ENCODE measurements around the gene BACH2. TPM values are rescaled to one million over a fixed set of nuclear protein-coding genes. Genes with fewer than 3 reads are reported as not detected.

The BACH2 gene
- total RNA-seq, 2 experiments from 2014 or later = 157 to 170 TPM

- Histone ChIP-seq H3K27ac (ENCODE audit: low read depth in 1 of 2, low read length in 2 of 2) (no peak overlapping the region), H3K36me3 (ENCODE audit: insufficient read depth, low read length) (no peaks in the 10 kb centered on the region), H3K4me1 (ENCODE audit: insufficient read depth, low read length) (peaks cover 11% of the 10 kb centered on the region), H3K4me3 (ENCODE audit: low read length) (no peak overlapping the region), H3K27me3 (ENCODE audit: control insufficient read depth in 1 of 2, insufficient read depth in 2 of 2, low read length in 2 of 2) (peaks cover 3 to 16% of the 10 kb centered on the region in 2 experiments), H3K9me3 (ENCODE audit: control insufficient read depth in 1 of 2, insufficient read depth in 1 of 2, low read length in 2 of 2) (peaks cover 0 to 16% of the 10 kb centered on the region in 2 experiments)
- Mint-ChIP-seq H3K27ac (no peak overlapping the region), H3K36me3 (ENCODE audit: low read depth) (no peaks in the 10 kb centered on the region), H3K27me3 (peaks cover 34% of the 10 kb centered on the region), H3K4me3 (no peak overlapping the region), H3K9me3 (no peaks in the 10 kb centered on the region), H3K4me1 (ENCODE audit: low read depth) (no peaks in the 10 kb centered on the region)
- ATAC-seq (ENCODE audit: poor library complexity) = no peak
- CTCF ChIA-PET = no interaction called here
- intact Hi-C loops (cut with DNase I, micrococcal nuclease) = no loop called here
- POLR2A ChIA-PET = interaction anchor here (0.6 to 1.3 kb wide), 2 partner anchors 18 to 69 kb away, joined by 4 read pairs; partner anchors contain the start of gene MDN1
- TF ChIP-seq CTCF (IDR thresholded peaks at IDR 0.05) = no peak
- DNase-seq = no peak
Observed at GRCh38 chr6:89888138-89888514, 408.5 kb downstream of the BACH2 start.

DNA sequence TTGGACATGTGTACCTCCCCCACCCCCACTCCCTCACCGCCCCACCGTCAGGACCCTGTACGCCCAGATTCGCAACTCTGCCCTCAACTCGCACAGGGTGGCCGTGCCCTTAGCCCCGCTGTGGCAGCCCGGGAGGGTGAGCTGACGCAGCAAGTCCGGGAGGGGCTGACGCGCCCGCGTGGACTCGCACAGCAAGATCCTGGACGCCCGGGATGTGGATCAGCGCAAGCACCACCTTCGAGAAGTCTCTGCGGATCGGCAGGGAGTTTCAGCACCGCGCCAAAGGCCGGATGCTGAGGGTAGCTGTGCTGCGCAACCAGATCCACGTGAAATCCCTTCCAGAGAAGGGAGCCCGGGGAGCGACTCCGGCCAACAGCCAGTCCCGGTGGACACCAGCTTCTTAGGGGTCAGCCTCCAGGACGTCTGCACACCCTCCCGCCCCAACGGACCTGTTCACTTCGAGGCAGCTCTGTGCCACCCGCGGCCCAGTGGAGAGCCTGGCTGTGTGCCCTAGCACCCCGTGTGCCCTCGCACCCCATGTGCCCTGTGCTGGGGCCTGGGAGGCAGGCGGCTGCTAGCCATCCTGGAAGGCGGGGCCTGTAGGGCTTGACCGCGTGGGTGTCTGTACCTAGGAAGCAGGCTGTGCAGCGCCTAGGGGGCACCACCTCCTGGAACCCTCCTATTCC lies 409.0 kb downstream of the BACH2 start:
- no peak overlapping the region for H3K4me3 Mint-ChIP-seq
- no peaks in the 10 kb centered on the region for H3K4me1 Mint-ChIP-seq (ENCODE audit: low read depth)
- peak overlapping the region; percentile 22 for H3K4me3 ChIP-seq (ENCODE audit: low read length)
- ChIA-PET POLR2A (interaction anchor here (0.6 to 1.3 kb wide), 2 partner anchors 18 to 68 kb away, joined by 4 read pairs; partner anchors contain the start of gene MDN1), CTCF (no interaction called here)
- H3K4me1 ChIP-seq (ENCODE audit: insufficient read depth, low read length) = peaks cover 11% of the 10 kb centered on the region
- peak; percentile 39 for ATAC-seq (ENCODE audit: poor library complexity)
- H3K27me3 ChIP-seq (ENCODE audit: control insufficient read depth in 1 of 2, insufficient read depth in 2 of 2, low read length in 2 of 2) = peaks cover 3 to 11% of the 10 kb centered on the region in 2 experiments
- no peaks in the 10 kb centered on the region for H3K36me3 ChIP-seq (ENCODE audit: insufficient read depth, low read length)
- no peak overlapping the region for H3K27ac ChIP-seq (ENCODE audit: low read depth in 1 of 2, low read length in 2 of 2)
- DNase-seq = peak in 4 of 14 experiments; percentile 3 to 22 (median 8)
- H3K9me3 ChIP-seq (ENCODE audit: control insufficient read depth in 1 of 2, insufficient read depth in 1 of 2, low read length in 2 of 2) = peaks cover 0 to 16% of the 10 kb centered on the region in 2 experiments
- intact Hi-C loops (cut with DNase I, micrococcal nuclease) = no loop called here
- H3K9me3 Mint-ChIP-seq = no peaks in the 10 kb centered on the region
- peaks cover 29% of the 10 kb centered on the region for H3K27me3 Mint-ChIP-seq
- no peak overlapping the region for H3K27ac Mint-ChIP-seq
- no peak for TF ChIP-seq CTCF (IDR thresholded peaks at IDR 0.05)
- no peaks in the 10 kb centered on the region for H3K36me3 Mint-ChIP-seq (ENCODE audit: low read depth)

DNA sequence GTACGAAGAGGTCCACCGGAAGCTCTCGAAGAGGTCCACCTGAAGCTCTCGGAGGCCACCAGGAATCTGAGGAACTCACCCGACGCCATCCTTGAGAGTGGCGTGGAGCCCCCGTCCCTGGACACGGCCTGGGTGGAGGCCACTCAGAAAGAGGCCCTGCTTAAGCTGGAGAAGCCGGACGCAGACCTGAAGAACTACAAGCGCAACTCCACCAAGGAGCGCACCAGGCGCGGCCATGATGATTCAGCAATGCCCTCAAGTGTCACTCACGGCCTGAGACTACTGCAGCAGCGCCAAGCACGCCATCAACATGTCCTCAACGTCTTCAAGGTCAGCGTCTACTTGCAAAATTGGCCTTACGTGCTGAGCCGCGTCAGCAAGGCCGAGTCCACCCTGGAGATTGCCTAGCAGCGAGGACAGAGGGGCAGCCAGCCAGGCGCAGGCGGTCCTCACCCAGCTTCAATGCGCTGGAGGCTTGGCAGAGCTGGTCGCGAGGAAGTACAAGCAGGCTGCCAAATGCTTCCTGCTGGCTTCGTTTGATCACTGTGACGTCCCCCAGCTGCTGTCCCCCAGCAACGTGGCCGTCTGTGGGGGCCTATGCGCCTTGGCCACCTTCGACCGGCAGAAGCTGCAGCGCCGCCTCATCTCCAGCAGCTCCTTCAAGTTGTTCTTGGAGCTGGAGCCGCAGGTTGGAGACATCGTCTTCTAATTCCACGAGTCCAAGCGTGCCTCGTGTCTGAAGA lies 410.1 kb downstream of the BACH2 start:
- POLR2A ChIA-PET = interaction anchor here (1.3 kb wide), 1 partner anchor 67 kb away, joined by 4 read pairs; the partner anchor contains the start of gene MDN1

More for the DNA sequence above, 410.1 kb downstream of the BACH2 start:
- no peak for TF ChIP-seq CTCF (IDR thresholded peaks at IDR 0.05)
- Histone ChIP-seq H3K27ac (ENCODE audit: low read depth in 1 of 2, low read length in 2 of 2) (no peak overlapping the region), H3K36me3 (ENCODE audit: insufficient read depth, low read length) (no peaks in the 10 kb centered on the region), H3K4me3 (ENCODE audit: low read length) (no peak overlapping the region), H3K9me3 (ENCODE audit: control insufficient read depth in 1 of 2, insufficient read depth in 1 of 2, low read length in 2 of 2) (peaks cover 0 to 16% of the 10 kb centered on the region in 2 experiments), H3K4me1 (ENCODE audit: insufficient read depth, low read length) (peaks cover 11% of the 10 kb centered on the region), H3K27me3 (ENCODE audit: control insufficient read depth in 1 of 2, insufficient read depth in 2 of 2, low read length in 2 of 2) (peaks cover 0 to 9% of the 10 kb centered on the region in 2 experiments)
- no peak overlapping the region for H3K27ac Mint-ChIP-seq
- CTCF ChIA-PET = no interaction called here
- no peak overlapping the region for H3K4me3 Mint-ChIP-seq
- H3K27me3 Mint-ChIP-seq = peaks cover 23% of the 10 kb centered on the region
- H3K9me3 Mint-ChIP-seq = no peaks in the 10 kb centered on the region
- no peaks in the 10 kb centered on the region for H3K4me1 Mint-ChIP-seq (ENCODE audit: low read depth)
- H3K36me3 Mint-ChIP-seq (ENCODE audit: low read depth) = no peaks in the 10 kb centered on the region
- DNase-seq (peak in 1 of 14 experiments; percentile 8), ATAC-seq (ENCODE audit: poor library complexity) (no peak)
- intact Hi-C loops (cut with DNase I, micrococcal nuclease) = no loop called here

Small RNA genes within 50 kb of the gene (microRNA-seq; reads per million reads assigned to microRNA genes)
- not detected for gene MIR4464 (ENCODE audit: borderline microRNAs expressed, borderline replicate concordance)
